IPS-18a (cell line): ENCODE results near the gene NCBP2L.

Source experiments
- H3K27ac ChIP-seq: one replicate; pipeline ENCODE4 v1.5.1; 2013; ENCODE audit warnings: low read length
- H3K27me3 ChIP-seq: one replicate; pipeline ENCODE4 v1.6.1; 2013; ENCODE audit warnings: mild to moderate bottlenecking, low read length; ENCODE audit not compliant: control insufficient read depth, insufficient read depth
- H3K36me3 ChIP-seq: one replicate; pipeline ENCODE4 v1.6.1; 2013; ENCODE audit warnings: low read depth, low read length; ENCODE audit not compliant: control insufficient read depth
- H3K4me1 ChIP-seq: one replicate; pipeline ENCODE4 v1.6.1; 2013; ENCODE audit warnings: low read depth, low read length; ENCODE audit not compliant: control insufficient read depth
- H3K4me3 ChIP-seq: one replicate; pipeline ENCODE4 v1.5.1; 2013; ENCODE audit warnings: low read length
- H3K9ac ChIP-seq: one replicate; pipeline ENCODE4 v1.6.1; 2013; ENCODE audit warnings: mild to moderate bottlenecking, low read length, moderate library complexity
- H3K9me3 ChIP-seq: one replicate; pipeline ENCODE4 v1.6.1; 2013; ENCODE audit warnings: low read depth, low read length; ENCODE audit not compliant: control insufficient read depth

Gene NCBP2L

GRCh38 chrX:107825698-107826237, 48.2 kb downstream of the NCBP2L start, which contains the start of gene MID2:
TSS of gene MID2 (plus strand) at chrX:107825866. CDS start at chrX:107826427, 561 bp downstream.
- no peak within 1 kb of the TSS for H3K27ac ChIP-seq
- no peaks in the 10 kb centered on the region for H3K36me3 ChIP-seq
- H3K9ac ChIP-seq: peak within 1 kb of the TSS; percentile 34
- H3K4me3 ChIP-seq: peak within 1 kb of the TSS; percentile 67
- H3K4me1 ChIP-seq: peaks cover 6% of the 10 kb centered on the region
- H3K9me3 ChIP-seq: no peaks in the 10 kb centered on the region
- H3K27me3 ChIP-seq: peaks cover 45% of the 10 kb centered on the region

GRCh38 chrX:107826238-107827029, 48.9 kb downstream of the NCBP2L start:
- Histone ChIP-seq H3K9me3 (no peaks in the 10 kb centered on the region), H3K9ac (peak overlapping the region; percentile 34), H3K36me3 (no peaks in the 10 kb centered on the region), H3K4me1 (peaks cover 6% of the 10 kb centered on the region), H3K4me3 (peak overlapping the region; percentile 67), H3K27ac (no peak overlapping the region), H3K27me3 (peaks cover 45% of the 10 kb centered on the region)

GRCh38 chrX:107827030-107827831, 49.7 kb downstream of the NCBP2L start:
- H3K4me1 ChIP-seq: peaks cover 6% of the 10 kb centered on the region
- peak overlapping the region; percentile 67 for H3K4me3 ChIP-seq
- no peak overlapping the region for H3K9ac ChIP-seq
- H3K9me3 ChIP-seq: no peaks in the 10 kb centered on the region
- H3K27me3 ChIP-seq: peaks cover 45% of the 10 kb centered on the region
- no peak overlapping the region for H3K27ac ChIP-seq
- no peaks in the 10 kb centered on the region for H3K36me3 ChIP-seq

- Histone ChIP-seq H3K9ac (no peak overlapping the region), H3K4me3 (no peak overlapping the region), H3K4me1 (peaks cover 6% of the 10 kb centered on the region), H3K36me3 (no peaks in the 10 kb centered on the region), H3K27me3 (peaks cover 45% of the 10 kb centered on the region), H3K27ac (no peak overlapping the region), H3K9me3 (no peaks in the 10 kb centered on the region)
These were observed 50.3 kb downstream of the NCBP2L start for GRCh38 chrX:107827852-107828251.

- no peaks in the 10 kb centered on the region for H3K9me3 ChIP-seq
- peaks cover 36% of the 10 kb centered on the region for H3K27me3 ChIP-seq
- H3K27ac ChIP-seq: no peak overlapping the region
- no peak overlapping the region for H3K4me3 ChIP-seq
- H3K4me1 ChIP-seq: peaks cover 6% of the 10 kb centered on the region
- H3K9ac ChIP-seq: no peak overlapping the region
- H3K36me3 ChIP-seq: no peaks in the 10 kb centered on the region
These were observed 52.3 kb downstream of the NCBP2L start for GRCh38 chrX:107829878-107830277.

GRCh38 chrX:107831071-107831730, 53.7 kb downstream of the NCBP2L start:
- no peak overlapping the region for H3K4me3 ChIP-seq
- H3K27ac ChIP-seq: no peak overlapping the region
- no peaks in the 10 kb centered on the region for H3K9me3 ChIP-seq

GRCh38 chrX:107834275-107835201, 57.0 kb downstream of the NCBP2L start:
- Histone ChIP-seq H3K27me3 (no peaks in the 10 kb centered on the region), H3K27ac (no peak overlapping the region), H3K9me3 (no peaks in the 10 kb centered on the region), H3K4me3 (no peak overlapping the region), H3K9ac (no peak overlapping the region), H3K36me3 (no peaks in the 10 kb centered on the region), H3K4me1 (no peaks in the 10 kb centered on the region)

More at GRCh38 chrX:107831071-107831730, 53.7 kb downstream of the NCBP2L start:
- H3K4me1 ChIP-seq: peaks cover 6% of the 10 kb centered on the region
- H3K36me3 ChIP-seq: no peaks in the 10 kb centered on the region
- no peak overlapping the region for H3K9ac ChIP-seq
- peaks cover 29% of the 10 kb centered on the region for H3K27me3 ChIP-seq

- Histone ChIP-seq H3K27ac (no peak overlapping the region), H3K36me3 (no peaks in the 10 kb centered on the region), H3K9me3 (no peaks in the 10 kb centered on the region), H3K27me3 (no peaks in the 10 kb centered on the region), H3K4me1 (no peaks in the 10 kb centered on the region), H3K4me3 (no peak overlapping the region), H3K9ac (no peak overlapping the region)
These were observed 59.4 kb downstream of the NCBP2L start for GRCh38 chrX:107836958-107837357.

GRCh38 chrX:107840971-107841370, 63.4 kb downstream of the NCBP2L start:
- no peaks in the 10 kb centered on the region for H3K9me3 ChIP-seq
- H3K27ac ChIP-seq: no peak overlapping the region
- H3K4me1 ChIP-seq: no peaks in the 10 kb centered on the region
- H3K4me3 ChIP-seq: no peak overlapping the region
- H3K9ac ChIP-seq: no peak overlapping the region
- no peaks in the 10 kb centered on the region for H3K27me3 ChIP-seq
- H3K36me3 ChIP-seq: no peaks in the 10 kb centered on the region

GRCh38 chrX:107842715-107843400, 65.3 kb downstream of the NCBP2L start:
- no peak overlapping the region for H3K4me3 ChIP-seq
- H3K27ac ChIP-seq: no peak overlapping the region
- no peak overlapping the region for H3K9ac ChIP-seq
- H3K9me3 ChIP-seq: no peaks in the 10 kb centered on the region
- H3K36me3 ChIP-seq: no peaks in the 10 kb centered on the region
- H3K4me1 ChIP-seq: no peaks in the 10 kb centered on the region
- H3K27me3 ChIP-seq: no peaks in the 10 kb centered on the region
